Measurements from ENCODE around the gene LIFR.
"Not testable (repeated sequence)": the region's sequence is repeated elsewhere in the genome, so short reads cannot be mapped to it uniquely, and the experiment has no call there.

Gene LIFR

DNA sequence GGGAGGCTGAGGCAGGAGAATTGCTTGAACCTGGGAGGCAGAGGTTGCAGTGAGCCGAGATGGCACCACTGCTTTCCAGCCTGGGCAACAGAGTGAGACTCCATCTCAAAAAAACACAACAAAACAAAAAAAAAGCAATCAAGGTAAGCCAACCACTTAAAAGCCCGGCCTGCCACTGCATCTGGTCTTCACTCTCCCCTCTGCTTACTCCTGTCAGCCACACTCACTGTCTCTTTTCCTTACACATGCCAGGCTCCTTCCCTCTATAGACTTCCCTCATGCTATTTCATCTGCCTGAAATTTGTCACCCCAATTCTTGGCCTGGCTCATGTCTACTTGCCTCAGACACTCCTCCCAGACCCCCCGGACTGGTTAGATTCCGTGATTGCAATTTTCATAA, 17.6 kb upstream of the LIFR start:
- DNase-seq (ENCODE audit: low read depth, low spot score) = no peak
- H3K4me3 ChIP-seq (ENCODE audit: low read depth, low read length) = no peak overlapping the region
- in situ Hi-C loops (cut with HindIII; ENCODE audit: low sequenced_read_pairs) = no loop called here
- TF ChIP-seq, protein P1, sequence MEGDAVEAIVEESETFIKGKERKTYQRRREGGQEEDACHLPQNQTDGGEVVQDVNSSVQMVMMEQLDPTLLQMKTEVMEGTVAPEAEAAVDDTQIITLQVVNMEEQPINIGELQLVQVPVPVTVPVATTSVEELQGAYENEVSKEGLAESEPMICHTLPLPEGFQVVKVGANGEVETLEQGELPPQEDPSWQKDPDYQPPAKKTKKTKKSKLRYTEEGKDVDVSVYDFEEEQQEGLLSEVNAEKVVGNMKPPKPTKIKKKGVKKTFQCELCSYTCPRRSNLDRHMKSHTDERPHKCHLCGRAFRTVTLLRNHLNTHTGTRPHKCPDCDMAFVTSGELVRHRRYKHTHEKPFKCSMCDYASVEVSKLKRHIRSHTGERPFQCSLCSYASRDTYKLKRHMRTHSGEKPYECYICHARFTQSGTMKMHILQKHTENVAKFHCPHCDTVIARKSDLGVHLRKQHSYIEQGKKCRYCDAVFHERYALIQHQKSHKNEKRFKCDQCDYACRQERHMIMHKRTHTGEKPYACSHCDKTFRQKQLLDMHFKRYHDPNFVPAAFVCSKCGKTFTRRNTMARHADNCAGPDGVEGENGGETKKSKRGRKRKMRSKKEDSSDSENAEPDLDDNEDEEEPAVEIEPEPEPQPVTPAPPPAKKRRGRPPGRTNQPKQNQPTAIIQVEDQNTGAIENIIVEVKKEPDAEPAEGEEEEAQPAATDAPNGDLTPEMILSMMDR (IDR thresholded peaks at IDR 0.05; ENCODE audit: low read depth, low read length) = no peak

DNA sequence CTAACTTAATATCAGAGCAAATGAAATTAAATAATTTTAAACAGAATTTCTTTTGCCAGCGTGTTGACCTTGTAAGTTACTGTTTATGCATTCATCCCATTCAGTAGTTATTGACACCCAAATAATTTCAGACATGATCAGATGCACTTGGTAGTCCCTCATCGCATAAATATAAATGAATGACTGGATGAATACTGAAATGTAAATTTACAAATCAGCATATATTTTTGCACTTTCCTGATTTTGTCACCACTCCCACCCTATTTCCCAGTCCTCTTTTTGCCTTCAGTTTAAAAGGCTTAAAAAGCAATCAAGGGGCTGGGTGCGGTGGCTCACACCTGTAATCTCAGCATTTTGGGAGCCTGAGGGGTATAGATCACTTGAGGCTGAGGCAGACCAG, 17.1 kb upstream of the LIFR start:
- in situ Hi-C loops (cut with HindIII; ENCODE audit: low sequenced_read_pairs) = no loop called here
- TF ChIP-seq, protein P1 (IDR thresholded peaks at IDR 0.05; ENCODE audit: low read depth, low read length) = no peak

DNA sequence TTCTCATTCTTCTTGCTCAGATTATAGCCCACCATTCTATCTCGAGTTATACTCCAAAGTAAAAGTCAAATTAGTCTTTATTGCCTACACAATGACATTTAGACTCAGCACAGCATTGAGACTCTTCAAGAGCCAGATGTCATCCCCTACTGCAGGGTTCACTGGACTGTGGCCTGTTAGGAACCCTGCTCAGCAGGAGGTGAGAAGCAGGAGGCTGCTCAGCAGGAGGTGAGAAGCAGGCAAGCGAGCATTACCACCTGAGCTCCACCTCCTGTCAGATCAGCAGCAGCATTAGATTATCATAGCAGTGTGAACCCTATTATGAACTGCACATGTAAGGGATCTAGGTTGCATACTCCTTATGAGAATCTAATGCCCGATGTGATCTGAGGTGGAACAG, 12.7 kb upstream of the LIFR start:
- H3K4me3 ChIP-seq (ENCODE audit: low read depth, low read length) = no peak overlapping the region
- DNase-seq (ENCODE audit: low read depth, low spot score) = no peak
- TF ChIP-seq, protein P1 (IDR thresholded peaks at IDR 0.05; ENCODE audit: low read depth, low read length) = no peak
- in situ Hi-C loops (cut with HindIII; ENCODE audit: low sequenced_read_pairs) = no loop called here

More for the DNA sequence above, 17.1 kb upstream of the LIFR start:
- DNase-seq (ENCODE audit: low read depth, low spot score) = no peak
- H3K4me3 ChIP-seq (ENCODE audit: low read depth, low read length) = no peak overlapping the region

DNA sequence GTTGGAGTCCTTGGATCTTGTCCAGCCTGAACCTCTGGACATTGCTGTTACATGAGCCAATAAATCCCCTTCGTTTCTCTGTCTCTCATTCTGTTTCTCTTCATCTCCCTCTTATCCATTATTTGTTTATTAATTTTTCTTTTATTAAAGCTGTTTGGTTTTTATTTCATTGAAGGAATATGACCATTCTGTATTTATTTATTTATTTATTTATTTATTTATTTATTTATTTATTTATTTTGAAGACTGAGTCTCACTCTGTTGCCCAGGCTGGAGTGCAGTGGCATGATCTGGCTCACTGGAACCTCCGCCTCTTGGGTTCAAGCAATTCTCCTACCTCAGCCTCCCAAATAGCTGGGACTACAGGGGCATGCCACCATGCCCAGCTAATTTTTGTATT, 10.9 kb upstream of the LIFR start:
- in situ Hi-C loops (cut with HindIII; ENCODE audit: low sequenced_read_pairs); H3K4me3 ChIP-seq (ENCODE audit: low read depth, low read length); DNase-seq (ENCODE audit: low read depth, low spot score): not testable (repeated sequence)

DNA sequence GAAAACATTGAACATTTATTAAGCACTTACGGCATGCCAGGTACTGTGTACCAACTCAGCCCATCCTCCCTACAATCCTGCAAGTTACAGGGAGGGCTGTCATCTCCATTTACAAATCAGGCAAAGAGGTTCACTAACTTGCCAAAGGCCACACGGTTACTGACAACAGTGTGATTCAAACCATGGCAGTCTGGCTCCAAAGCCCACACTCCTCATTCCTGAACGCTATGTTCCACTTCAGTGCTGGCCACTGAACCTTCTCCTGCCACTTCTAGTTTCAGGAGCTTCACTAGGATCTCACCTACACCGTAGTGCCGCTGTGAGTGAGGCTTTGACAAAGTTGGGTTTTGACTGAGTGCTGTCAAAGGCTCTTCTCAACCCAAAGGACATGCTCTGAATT, 7.2 kb upstream of the LIFR start:
- H3K4me3 ChIP-seq (ENCODE audit: low read depth, low read length) = no peak overlapping the region
- TF ChIP-seq, protein P1 (IDR thresholded peaks at IDR 0.05; ENCODE audit: low read depth, low read length) = no peak
- in situ Hi-C loops (cut with HindIII; ENCODE audit: low sequenced_read_pairs) = no loop called here
- no peak for DNase-seq (ENCODE audit: low read depth, low spot score)

DNA sequence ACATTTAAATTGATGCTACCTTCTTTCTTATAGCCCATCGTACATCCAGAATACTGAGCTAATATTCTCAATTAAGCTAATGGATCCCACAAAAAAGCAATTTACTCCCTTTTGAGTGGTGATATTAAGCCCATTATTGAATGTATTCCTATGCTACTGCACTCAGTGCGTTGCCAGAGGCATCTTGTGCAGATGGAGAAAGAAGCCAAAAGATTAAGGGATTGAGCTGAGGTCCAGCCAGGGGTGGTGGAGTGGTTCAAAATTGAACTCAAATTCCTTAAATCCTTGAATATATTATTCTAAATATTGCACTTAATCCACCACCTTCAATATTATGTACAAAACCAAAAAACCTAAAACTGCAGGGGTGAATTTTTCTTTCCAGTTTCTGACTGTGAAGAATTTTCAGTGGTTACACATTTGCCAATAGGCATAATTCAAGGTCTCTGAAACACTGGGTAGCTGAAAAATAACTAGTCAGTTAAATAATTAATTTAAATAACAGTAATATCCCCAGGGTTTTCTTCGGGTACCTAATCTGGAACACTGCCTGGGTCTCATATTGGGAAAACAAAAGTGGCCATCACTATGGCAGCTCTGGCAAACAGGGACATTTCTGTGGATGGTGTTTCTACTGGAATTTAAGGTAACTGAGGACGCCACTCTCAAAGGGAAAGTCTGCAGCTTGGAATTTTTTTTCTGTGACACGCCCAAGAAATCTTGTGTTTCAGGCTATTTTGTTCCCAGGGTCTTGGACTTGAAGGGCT, 6.2 kb upstream of the LIFR start:
- in situ Hi-C loops (cut with HindIII; ENCODE audit: low sequenced_read_pairs) = no loop called here
- no peak for DNase-seq (ENCODE audit: low read depth, low spot score)
- TF ChIP-seq, protein P1 (IDR thresholded peaks at IDR 0.05; ENCODE audit: low read depth, low read length) = no peak
- no peak overlapping the region for H3K4me3 ChIP-seq (ENCODE audit: low read depth, low read length)

DNA sequence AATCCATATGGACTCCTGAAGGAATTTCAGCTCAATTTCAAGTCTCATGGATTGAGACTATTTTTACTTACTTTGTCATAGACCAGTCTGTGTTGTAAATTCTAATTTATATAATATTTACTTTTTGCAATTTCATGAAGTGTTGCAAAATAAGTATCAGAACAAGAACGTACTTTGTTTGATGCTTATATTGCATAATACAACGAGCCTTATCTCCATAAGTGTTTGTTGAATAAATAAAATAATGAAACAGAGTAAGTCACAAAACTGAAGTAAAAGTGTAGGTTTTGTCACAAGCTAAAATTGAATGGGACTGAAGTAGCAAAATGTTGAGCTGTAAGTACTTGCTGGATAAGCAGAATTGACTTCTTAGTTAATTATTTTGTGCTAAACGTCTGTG, 3.0 kb upstream of the LIFR start:
- TF ChIP-seq, protein P1 (IDR thresholded peaks at IDR 0.05; ENCODE audit: low read depth, low read length) = no peak
- in situ Hi-C loops (cut with HindIII; ENCODE audit: low sequenced_read_pairs) = no loop called here
- no peak for DNase-seq (ENCODE audit: low read depth, low spot score)
- no peak overlapping the region for H3K4me3 ChIP-seq (ENCODE audit: low read depth, low read length)

Data from astrocyte of the spinal cord (primary cell).